ENCODE data around the gene IBA57.
"Not testable (repeated sequence)": the region's sequence is repeated elsewhere in the genome, so short reads cannot be mapped to it uniquely, and the experiment has no call there.

The IBA57 gene

DNA sequence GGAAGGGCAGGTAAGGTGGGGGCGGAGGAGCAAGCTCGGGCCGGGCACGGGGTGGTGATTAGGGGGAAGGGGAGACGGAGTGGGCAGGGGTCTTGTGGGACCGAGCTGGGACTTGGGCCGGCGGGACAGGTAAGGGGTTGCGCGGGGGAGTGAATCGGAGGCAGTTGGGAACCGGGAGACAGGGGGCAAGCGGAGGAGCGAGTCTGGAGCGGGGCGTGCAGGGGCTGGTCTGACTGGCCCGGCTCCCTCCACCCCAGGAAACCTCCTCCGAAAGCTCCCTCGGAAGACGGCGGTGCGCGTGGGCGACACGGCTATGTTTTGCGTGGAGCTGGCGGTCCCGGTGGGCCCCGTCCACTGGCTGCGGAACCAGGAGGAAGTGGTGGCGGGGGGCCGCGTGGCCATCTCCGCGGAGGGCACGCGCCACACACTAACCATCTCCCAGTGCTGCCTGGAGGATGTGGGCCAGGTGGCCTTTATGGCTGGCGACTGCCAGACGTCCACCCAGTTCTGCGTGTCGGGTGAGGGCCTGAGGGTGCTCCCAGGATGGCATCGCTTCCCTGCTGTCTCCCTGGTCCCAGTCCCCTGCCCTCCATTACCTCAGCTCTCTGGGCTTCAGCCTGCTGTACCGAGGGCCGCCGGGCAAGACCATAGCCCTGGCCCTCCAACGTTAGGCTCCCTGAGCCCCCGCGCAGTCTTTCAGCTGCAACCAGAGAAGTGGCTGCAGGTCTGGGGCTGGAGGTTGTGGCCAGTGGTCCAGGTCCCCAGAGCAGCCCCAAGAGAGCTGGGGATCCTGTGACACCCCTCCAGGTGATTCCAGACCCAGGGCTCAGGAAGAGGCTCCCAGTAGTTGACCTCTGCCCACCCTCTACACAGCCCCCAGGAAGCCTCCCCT lies 48.6 kb downstream of the IBA57 start:
- FAIRE-seq = no peak

- FAIRE-seq = no peak
Measured at GRCh38 chr1:228214921-228215662, 49.5 kb downstream of the IBA57 start.

DNA sequence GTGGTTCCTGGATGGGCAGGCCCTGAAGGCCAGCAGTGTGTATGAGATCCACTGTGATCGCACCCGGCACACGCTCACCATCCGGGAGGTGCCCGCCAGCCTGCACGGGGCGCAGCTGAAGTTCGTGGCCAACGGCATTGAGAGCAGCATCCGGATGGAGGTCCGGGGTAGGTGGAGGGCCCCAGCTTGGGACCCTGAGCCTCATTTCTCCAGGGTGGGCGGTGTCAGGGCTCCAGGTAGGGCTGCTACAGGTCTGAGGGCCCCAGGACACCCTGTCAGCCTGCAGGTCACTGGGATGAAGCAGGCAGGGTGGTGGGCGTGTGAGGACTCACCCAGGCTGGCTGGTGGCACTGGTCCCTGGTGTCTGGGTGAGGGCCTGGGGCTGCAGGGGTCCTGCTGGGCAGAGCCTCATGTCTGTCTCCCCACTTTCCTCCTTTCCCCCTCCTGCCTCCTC lies 50.1 kb downstream of the IBA57 start:
- no peak for FAIRE-seq

GRCh38 chr1:228216371-228217320 lies 51.0 kb downstream of the IBA57 start:
- no peak for FAIRE-seq

DNA sequence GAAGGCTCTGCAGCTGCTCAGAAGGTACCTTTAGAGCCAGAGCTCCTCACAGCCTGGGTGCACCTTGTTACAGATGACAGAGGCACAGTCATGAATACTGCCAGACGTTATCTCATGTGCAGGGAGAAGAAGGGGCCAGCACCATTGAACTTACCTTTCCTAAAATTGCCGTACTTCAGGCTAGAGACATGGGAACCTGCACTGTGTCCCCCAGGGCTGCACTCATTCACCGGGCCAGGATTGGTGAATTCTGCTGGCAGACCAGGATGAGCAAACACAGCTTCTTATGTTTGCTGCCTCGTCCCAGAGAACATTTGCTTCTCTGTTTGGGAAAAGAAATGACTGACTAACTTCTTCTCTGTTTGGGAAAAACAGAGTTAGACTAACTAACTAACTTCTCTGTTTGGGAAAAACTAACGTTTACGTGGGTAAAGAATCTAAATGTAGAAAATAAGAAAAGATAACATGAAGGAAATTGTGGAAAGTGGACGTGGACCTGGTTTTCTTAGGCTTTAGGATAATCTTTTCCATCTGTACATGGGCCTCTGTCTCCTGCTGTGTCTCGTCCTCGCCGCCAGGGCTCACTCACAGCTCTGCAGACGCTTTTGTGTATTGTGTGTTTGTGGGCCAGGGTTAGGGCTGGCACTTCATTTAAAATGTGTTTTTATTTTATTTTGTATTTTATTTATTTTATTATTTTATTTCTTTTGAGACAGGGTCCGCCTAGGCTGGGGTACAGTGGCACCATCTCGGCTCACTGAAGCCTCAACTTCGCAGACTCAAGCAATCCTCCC lies 52.1 kb downstream of the IBA57 start:
- FAIRE-seq = no peak

DNA sequence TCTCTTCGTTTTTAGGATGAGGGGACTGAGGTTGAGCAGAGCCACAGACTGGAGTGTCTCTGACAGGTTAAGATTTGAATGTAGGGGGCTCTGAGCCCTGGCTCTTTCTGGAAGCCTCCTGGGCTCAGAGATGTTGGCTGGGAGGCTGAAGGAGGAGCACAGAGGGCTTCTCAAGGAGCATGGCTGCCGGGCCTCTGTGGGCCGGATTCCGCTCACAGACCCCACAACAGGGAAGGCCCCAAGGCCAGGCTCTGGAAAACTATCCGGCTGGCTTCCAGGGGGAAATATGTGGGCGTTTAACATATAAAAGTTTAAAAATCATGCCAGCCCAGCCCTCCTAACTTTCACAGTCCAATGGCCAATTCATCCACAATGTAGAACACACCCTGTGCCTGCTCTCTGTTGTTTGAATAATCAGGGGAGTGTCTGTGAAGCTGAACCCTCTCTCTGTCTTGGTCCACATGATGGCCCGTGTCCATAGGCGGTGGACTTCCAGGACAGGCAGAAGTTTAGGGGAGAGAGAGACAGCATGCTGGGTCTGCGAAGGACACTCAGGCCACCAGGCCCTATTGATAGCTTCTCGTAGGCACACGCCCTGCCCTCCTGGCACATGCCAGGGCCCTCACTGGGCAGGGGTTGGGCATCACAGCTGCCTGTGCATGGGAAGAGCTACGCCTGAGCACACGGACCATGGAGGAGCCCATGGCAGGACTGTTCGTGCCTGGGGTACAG lies 53.1 kb downstream of the IBA57 start:
- FAIRE-seq = no peak

GRCh38 chr1:228219245-228219961 lies 53.8 kb downstream of the IBA57 start:
- no peak for FAIRE-seq

GRCh38 chr1:228219962-228220780 lies 54.6 kb downstream of the IBA57 start:
- no peak for FAIRE-seq

GRCh38 chr1:228221097-228221496 lies 55.5 kb downstream of the IBA57 start:
- not testable (repeated sequence) for FAIRE-seq

- FAIRE-seq = no peak
Measured at GRCh38 chr1:228222548-228222947, 56.9 kb downstream of the IBA57 start.

DNA sequence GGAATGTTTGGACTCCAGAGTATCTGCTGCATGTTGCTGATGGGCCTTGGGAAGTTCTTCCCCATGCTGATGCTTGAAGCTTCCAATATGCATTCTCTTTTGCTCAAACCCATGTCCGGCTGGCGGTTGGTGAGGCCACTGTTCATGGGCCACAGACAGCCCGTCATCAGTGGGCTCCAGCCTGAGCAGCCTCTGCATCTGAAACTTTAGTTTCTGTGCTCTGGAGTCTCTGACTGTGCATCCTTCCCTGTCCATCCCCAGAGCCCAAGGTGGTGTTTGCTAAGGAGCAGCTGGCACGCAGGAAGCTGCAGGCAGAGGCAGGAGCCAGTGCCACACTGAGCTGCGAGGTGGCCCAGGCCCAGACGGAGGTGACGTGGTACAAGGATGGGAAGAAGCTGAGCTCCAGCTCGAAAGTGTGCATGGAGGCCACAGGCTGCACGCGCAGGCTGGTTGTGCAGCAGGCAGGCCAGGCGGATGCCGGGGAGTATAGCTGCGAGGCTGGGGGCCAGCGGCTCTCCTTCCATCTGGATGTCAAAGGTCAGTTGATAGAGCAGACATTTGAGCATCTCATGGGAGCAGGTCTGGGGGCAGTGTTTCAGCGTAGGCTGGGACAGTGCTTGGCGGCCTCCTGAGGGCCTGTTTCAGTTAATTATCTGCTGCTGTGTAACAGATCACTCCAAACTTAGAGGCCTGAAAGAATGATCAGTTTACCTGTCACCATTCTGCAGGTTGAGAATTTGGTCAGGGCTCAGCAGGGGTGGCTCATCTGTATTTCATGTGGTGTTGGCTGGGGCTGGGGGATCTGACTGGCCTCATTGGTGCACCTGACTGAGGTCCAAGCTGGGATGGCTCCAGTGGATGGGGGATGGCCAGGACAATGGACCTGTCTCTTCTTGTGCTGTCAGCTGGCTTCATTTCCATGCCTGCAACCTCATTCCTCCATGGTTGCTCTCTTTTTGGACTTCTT lies 58.9 kb downstream of the IBA57 start:
- no peak for FAIRE-seq

DNA sequence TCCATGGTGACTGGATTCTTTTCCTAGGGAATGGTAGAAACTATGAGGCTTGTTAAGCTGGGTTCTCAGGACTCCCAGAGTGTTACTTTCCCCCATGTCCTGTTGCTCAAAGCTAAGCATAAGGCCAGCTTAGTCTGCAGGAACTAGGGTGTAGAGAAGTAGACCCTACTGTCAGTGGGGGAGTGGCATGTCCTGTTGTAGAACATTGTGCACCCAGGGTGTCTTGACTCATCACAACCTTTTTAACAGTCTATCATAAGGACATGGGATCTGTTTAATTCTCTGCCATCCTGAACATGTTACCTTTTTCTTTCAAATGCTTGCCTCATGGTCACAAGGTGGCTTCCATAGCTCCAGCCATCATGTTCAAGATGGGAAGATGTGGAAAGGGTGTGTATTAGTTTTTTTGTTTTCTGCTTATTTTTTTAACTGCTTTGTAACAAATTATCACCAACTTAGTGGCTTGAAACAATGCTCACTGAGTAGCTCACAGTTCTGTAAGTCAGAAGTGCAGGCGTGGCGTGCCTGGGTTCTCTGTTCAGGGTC lies 59.6 kb downstream of the IBA57 start:
- no peak for FAIRE-seq

GRCh38 chr1:228225740-228226139 lies 60.1 kb downstream of the IBA57 start:
- FAIRE-seq = no peak

DNA sequence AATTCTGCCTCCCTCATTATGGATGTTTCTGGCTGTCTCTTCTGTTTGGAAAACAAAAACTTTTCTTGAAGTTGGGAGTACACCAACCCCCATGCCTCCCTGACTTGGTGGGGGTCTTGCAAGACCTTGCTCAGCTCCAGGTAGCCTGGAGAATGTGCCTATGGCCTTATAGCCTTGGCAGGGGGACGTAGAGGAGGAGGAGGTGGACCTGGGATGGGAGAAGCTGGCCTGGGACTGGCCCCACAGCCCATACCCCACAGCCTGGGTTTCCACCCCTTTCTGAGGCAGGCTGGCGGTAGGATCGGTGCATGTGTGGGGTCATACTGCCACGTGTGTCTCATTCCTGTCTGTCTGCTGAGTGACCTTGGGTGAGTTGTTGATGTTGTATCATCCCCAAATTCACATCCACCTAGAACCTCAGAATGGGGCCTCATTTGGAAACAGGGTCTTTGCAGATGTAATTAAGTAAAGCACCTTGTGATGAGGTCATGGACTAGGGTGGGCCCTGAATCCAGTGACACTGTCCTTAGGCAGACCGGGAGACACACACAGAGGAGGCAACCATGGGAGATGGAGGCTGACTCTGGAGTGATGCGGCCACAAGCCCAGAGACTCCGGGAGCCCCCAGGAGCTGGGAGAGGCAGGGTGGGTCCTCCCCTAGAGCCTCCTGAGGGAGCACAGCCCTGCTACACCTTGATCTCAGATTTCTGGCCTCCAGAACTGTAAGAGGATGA lies 60.7 kb downstream of the IBA57 start:
- FAIRE-seq = no peak

DNA sequence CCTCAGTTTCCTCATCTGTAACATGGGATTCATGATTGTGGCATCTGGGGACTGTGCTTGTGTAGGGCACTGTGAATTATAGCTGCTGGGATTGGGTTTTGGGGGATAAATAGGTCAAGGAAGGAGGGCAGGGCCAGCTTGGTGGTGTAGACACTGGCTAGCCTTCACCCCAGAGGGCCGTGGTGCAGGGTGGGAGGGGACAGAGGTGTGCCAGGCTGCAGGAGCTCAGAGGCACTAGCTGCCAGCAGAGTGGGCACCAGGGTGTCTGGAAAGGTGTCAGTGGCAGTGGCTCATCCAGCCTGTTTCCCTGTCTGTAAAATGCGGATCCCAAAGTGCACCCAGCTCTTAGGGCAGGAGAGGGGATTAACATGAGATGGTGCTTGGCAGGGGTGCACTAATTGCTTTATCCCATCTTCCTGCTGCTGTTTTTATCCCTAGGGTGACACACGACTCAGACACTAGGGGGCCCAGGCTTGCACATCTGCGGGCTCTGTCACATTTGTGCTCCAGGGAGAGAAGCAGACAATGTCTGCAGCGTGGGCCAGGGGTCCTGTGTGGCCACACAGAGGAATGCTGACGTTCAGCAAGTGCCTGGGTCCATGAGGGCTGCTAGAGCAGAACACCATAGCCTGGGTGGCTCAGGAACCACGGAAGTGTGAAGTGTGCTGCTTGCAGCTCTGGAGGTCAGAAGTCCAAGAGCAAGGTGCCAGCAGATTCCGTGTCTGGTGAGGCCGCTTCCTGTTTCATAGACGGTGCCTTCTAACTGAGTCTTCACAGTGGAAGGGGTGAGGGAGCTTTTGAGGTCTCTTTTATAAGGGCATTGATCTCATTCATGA lies 61.6 kb downstream of the IBA57 start:
- FAIRE-seq = no peak

- not testable (repeated sequence) for FAIRE-seq
Measured at GRCh38 chr1:228228147-228228546, 62.5 kb downstream of the IBA57 start.

Data from endometrium (tissue), 2 donors.